Measurements from ENCODE around the gene KCNG2. TPM values are rescaled to one million over a fixed set of nuclear protein-coding genes. Genes with fewer than 3 reads are reported as not detected.
A peak's percentile ranks its signal among the peaks of the same experiment; 100 is the strongest.

KCNG2 gene
- total RNA-seq, 1 donor from 2014 or later = 0.52 TPM

DNA sequence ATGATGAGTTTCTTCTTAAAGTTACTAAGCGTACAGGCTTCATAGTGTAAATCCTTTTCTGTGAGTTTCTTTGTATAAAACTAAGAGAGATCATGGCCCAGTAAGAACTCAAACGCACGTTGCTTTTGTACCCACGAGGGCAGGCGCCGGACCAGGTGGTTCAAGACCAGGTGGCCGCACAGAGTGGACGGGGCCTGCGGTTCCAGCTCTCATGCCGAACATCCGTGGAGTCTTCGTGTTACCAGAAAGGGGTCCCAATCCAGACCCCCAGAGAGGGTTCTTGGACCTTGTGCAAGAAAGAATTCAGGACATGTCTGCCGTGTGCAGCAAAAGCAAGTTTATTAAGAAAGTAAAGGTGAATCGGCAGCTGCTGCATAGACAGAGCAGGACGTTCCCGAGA lies 53.0 kb downstream of the KCNG2 start:
- no peaks in the 10 kb centered on the region for H3K36me3 ChIP-seq (ENCODE audit: control insufficient read depth in 3 of 3, insufficient read depth in 3 of 3, low read length in 3 of 3)
- H3K27me3 ChIP-seq (ENCODE audit: control insufficient read depth in 3 of 3, insufficient read depth in 3 of 3, low read length in 3 of 3) = peaks cover 7 to 26% (median 25%) of the 10 kb centered on the region in 3 donors
- H3K4me1 ChIP-seq (ENCODE audit: control insufficient read depth in 3 of 3, insufficient read depth in 3 of 3, low read length in 3 of 3) = no peaks in the 10 kb centered on the region
- peaks cover 0 to 6% (median 2%) of the 10 kb centered on the region in 3 donors for H3K9me3 ChIP-seq (ENCODE audit: control insufficient read depth in 3 of 3, low read length in 3 of 3)
- no peak overlapping the region for H3K4me3 ChIP-seq (ENCODE audit: low read length in 3 of 3)
- no peak overlapping the region for H3K9ac ChIP-seq (ENCODE audit: low read depth in 1 of 3, low read length in 3 of 3)
- H3K27ac ChIP-seq (ENCODE audit: low read depth, low read length) = no peak overlapping the region

GRCh38 chr18:79851489-79851888 lies 53.8 kb downstream of the KCNG2 start:
- peaks cover 0 to 4% (median 3%) of the 10 kb centered on the region in 3 donors for H3K4me1 ChIP-seq (ENCODE audit: control insufficient read depth in 3 of 3, insufficient read depth in 3 of 3, low read length in 3 of 3)
- H3K36me3 ChIP-seq (ENCODE audit: control insufficient read depth in 3 of 3, insufficient read depth in 3 of 3, low read length in 3 of 3) = no peaks in the 10 kb centered on the region
- H3K27ac ChIP-seq (ENCODE audit: low read depth, low read length) = no peak overlapping the region
- peaks cover 0 to 6% (median 2%) of the 10 kb centered on the region in 3 donors for H3K9me3 ChIP-seq (ENCODE audit: control insufficient read depth in 3 of 3, low read length in 3 of 3)
- H3K4me3 ChIP-seq (ENCODE audit: low read length in 3 of 3) = no peak overlapping the region
- no peak overlapping the region for H3K9ac ChIP-seq (ENCODE audit: low read depth in 1 of 3, low read length in 3 of 3)
- H3K27me3 ChIP-seq (ENCODE audit: control insufficient read depth in 3 of 3, insufficient read depth in 3 of 3, low read length in 3 of 3) = peaks cover 14 to 31% (median 31%) of the 10 kb centered on the region in 3 donors

DNA sequence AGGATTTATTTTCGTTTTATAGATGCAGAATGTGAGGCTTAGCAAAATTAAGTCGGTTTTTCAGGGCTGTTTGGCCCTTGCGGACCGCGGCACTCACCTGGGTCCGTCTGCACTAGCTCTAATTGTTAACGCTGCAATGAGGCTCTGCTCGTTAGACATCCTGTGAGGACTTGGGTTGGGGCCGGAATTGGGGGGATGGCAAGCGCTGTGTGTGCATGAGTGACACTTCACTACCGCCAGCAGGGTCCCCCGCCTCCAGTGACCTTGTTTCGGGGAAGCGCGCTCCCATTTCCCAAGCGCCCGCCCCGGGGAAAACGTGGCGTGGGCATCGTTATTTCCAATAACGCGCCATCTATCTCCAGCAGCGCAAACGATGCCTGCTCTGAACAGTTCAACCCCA lies 54.2 kb downstream of the KCNG2 start:
- H3K9me3 ChIP-seq (ENCODE audit: control insufficient read depth in 3 of 3, low read length in 3 of 3) = peaks cover 0 to 6% (median 2%) of the 10 kb centered on the region in 3 donors

GRCh38 chr18:79852561-79853302 lies 55.0 kb downstream of the KCNG2 start:
- peaks cover 3 to 10% (median 6%) of the 10 kb centered on the region in 3 donors for H3K4me1 ChIP-seq (ENCODE audit: control insufficient read depth in 3 of 3, insufficient read depth in 3 of 3, low read length in 3 of 3)
- peaks cover 0 to 6% (median 2%) of the 10 kb centered on the region in 3 donors for H3K9me3 ChIP-seq (ENCODE audit: control insufficient read depth in 3 of 3, low read length in 3 of 3)
- no peak overlapping the region for H3K27ac ChIP-seq (ENCODE audit: low read depth, low read length)
- no peak overlapping the region for H3K9ac ChIP-seq (ENCODE audit: low read depth in 1 of 3, low read length in 3 of 3)
- peaks cover 15 to 30% (median 28%) of the 10 kb centered on the region in 3 donors for H3K27me3 ChIP-seq (ENCODE audit: control insufficient read depth in 3 of 3, insufficient read depth in 3 of 3, low read length in 3 of 3)
- H3K36me3 ChIP-seq (ENCODE audit: control insufficient read depth in 3 of 3, insufficient read depth in 3 of 3, low read length in 3 of 3) = no peaks in the 10 kb centered on the region
- no peak overlapping the region for H3K4me3 ChIP-seq (ENCODE audit: low read length in 3 of 3)

More for the DNA sequence above, 54.2 kb downstream of the KCNG2 start:
- no peak overlapping the region for H3K9ac ChIP-seq (ENCODE audit: low read depth in 1 of 3, low read length in 3 of 3)
- H3K4me3 ChIP-seq (ENCODE audit: low read length in 3 of 3) = no peak overlapping the region
- H3K4me1 ChIP-seq (ENCODE audit: control insufficient read depth in 3 of 3, insufficient read depth in 3 of 3, low read length in 3 of 3) = peaks cover under 1 to 6% (median 5%) of the 10 kb centered on the region in 3 donors
- peaks cover 15 to 32% (median 32%) of the 10 kb centered on the region in 3 donors for H3K27me3 ChIP-seq (ENCODE audit: control insufficient read depth in 3 of 3, insufficient read depth in 3 of 3, low read length in 3 of 3)
- H3K36me3 ChIP-seq (ENCODE audit: control insufficient read depth in 3 of 3, insufficient read depth in 3 of 3, low read length in 3 of 3) = no peaks in the 10 kb centered on the region
- H3K27ac ChIP-seq (ENCODE audit: low read depth, low read length) = no peak overlapping the region

DNA sequence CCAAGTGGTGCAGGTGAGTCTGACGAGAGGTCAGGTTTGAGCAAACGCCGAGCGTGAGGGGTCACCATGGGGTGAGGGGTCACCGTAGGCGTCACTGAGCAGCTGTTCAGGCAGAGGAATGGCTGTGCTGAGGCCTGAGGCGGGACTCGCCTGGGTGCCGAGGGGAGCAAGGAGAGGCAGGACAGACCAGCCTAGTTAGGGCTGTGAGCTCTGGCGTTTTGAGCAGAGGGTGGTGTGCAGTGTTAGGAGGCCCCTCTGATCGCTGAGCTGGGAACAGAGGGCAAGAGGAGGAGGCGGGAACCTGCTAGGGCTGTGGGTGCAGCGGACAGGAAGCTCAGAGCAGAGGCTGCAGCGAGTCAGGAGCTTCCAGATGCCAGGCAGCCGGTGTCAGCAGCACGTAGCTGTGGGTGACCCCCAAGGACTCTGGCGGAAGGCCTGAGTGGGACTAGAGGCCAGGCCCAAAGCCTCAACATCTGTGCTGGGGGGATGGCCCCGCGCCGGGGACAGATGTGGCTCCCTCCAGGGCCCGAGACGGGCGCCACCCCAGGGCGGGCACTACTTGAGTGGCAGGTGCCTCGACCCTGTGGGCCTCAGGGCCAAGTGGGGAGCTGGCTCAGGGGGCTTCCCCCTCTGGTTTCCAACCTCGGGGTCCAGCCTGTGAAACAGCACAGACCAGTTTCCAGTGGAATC lies 55.7 kb downstream of the KCNG2 start:
- peaks cover 15 to 29% (median 20%) of the 10 kb centered on the region in 3 donors for H3K27me3 ChIP-seq (ENCODE audit: control insufficient read depth in 3 of 3, insufficient read depth in 3 of 3, low read length in 3 of 3)
- no peak overlapping the region for H3K4me3 ChIP-seq (ENCODE audit: low read length in 3 of 3)
- no peaks in the 10 kb centered on the region for H3K36me3 ChIP-seq (ENCODE audit: control insufficient read depth in 3 of 3, insufficient read depth in 3 of 3, low read length in 3 of 3)
- no peak overlapping the region for H3K9ac ChIP-seq (ENCODE audit: low read depth in 1 of 3, low read length in 3 of 3)
- H3K9me3 ChIP-seq (ENCODE audit: control insufficient read depth in 3 of 3, low read length in 3 of 3) = peaks cover 0 to 6% (median 2%) of the 10 kb centered on the region in 3 donors
- H3K27ac ChIP-seq (ENCODE audit: low read depth, low read length) = no peak overlapping the region
- peaks cover 3 to 10% (median 6%) of the 10 kb centered on the region in 3 donors for H3K4me1 ChIP-seq (ENCODE audit: control insufficient read depth in 3 of 3, insufficient read depth in 3 of 3, low read length in 3 of 3)

DNA sequence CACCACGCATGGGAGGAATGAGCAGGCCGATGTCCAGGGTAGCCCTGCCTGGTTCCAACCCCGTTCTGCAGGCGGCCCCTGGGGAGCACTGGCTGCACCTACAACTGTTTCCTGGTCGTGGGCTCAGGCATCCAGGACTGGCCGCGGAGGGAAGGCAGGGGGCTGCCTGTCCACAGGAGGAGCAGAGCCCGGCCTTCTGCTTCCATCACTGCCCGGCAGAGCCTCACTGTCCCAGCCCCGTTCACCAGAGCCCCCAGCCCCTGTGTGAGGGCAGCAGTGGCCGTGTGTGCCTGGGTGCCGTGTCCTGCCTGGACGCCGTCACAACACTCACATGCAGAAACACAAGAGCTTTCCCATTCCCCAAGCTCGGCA lies 56.2 kb downstream of the KCNG2 start:
- no peaks in the 10 kb centered on the region for H3K36me3 ChIP-seq (ENCODE audit: control insufficient read depth in 3 of 3, insufficient read depth in 3 of 3, low read length in 3 of 3)
- H3K9me3 ChIP-seq (ENCODE audit: control insufficient read depth in 3 of 3, low read length in 3 of 3) = peaks cover 0 to 6% (median 2%) of the 10 kb centered on the region in 3 donors
- no peak overlapping the region for H3K27ac ChIP-seq (ENCODE audit: low read depth, low read length)
- peaks cover 15 to 29% (median 17%) of the 10 kb centered on the region in 3 donors for H3K27me3 ChIP-seq (ENCODE audit: control insufficient read depth in 3 of 3, insufficient read depth in 3 of 3, low read length in 3 of 3)
- no peak overlapping the region for H3K9ac ChIP-seq (ENCODE audit: low read depth in 1 of 3, low read length in 3 of 3)
- H3K4me1 ChIP-seq (ENCODE audit: control insufficient read depth in 3 of 3, insufficient read depth in 3 of 3, low read length in 3 of 3) = peaks cover 3 to 10% (median 6%) of the 10 kb centered on the region in 3 donors
- H3K4me3 ChIP-seq (ENCODE audit: low read length in 3 of 3) = no peak overlapping the region

DNA sequence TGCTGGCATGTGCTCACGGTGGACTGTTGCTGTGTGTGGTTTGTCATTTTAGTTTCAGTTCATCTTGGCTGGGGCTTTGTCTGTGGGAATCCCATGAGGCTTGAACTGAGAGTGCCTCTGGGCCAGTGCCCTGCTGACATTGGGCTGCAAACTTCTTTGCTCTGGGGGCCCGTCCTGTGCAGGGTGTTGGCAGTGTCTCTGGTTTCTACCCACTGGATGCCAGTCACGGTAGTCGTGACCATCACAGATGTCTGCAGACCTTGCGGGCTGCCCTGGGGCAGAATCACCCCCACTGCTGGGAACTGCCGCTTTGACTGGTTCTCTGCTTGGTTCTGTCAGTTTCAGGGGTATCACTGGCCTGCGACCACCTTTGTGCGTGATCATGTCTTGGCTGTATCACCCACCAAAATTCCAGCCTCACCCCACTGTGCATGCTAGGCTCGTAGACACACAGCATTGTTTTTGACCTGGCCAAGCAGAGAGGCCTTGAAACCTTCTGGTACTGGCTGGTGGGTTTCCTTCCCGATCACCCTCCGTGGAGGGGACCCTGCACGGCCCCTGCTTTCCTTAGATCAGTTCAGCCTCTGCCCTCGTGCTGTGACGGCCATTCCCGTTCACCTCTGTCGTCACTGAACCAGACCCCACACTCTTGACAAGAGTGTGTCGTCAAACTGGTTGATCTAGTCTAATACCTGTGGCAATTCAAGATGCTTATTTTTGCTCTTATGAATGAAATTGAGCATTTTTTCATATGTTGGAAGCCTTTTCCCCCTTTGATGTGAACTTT lies 57.6 kb downstream of the KCNG2 start:
- Histone ChIP-seq H3K4me1 (ENCODE audit: control insufficient read depth in 3 of 3, insufficient read depth in 3 of 3, low read length in 3 of 3) (peaks cover 3 to 10% (median 6%) of the 10 kb centered on the region in 3 donors), H3K9me3 (ENCODE audit: control insufficient read depth in 3 of 3, low read length in 3 of 3) (peaks cover 0 to 6% (median 0%) of the 10 kb centered on the region in 3 donors), H3K27ac (ENCODE audit: low read depth, low read length) (no peak overlapping the region), H3K36me3 (ENCODE audit: control insufficient read depth in 3 of 3, insufficient read depth in 3 of 3, low read length in 3 of 3) (no peaks in the 10 kb centered on the region), H3K4me3 (ENCODE audit: low read length in 3 of 3) (no peak overlapping the region), H3K9ac (ENCODE audit: low read depth in 1 of 3, low read length in 3 of 3) (no peak overlapping the region), H3K27me3 (ENCODE audit: control insufficient read depth in 3 of 3, insufficient read depth in 3 of 3, low read length in 3 of 3) (peaks cover 17 to 29% (median 17%) of the 10 kb centered on the region in 3 donors)

GRCh38 chr18:79856119-79857007 lies 58.6 kb downstream of the KCNG2 start:
- Histone ChIP-seq H3K27ac (ENCODE audit: low read depth, low read length) (no peak overlapping the region), H3K36me3 (ENCODE audit: control insufficient read depth in 3 of 3, insufficient read depth in 3 of 3, low read length in 3 of 3) (no peaks in the 10 kb centered on the region), H3K27me3 (ENCODE audit: control insufficient read depth in 3 of 3, insufficient read depth in 3 of 3, low read length in 3 of 3) (peaks cover 14 to 29% (median 20%) of the 10 kb centered on the region in 3 donors), H3K4me3 (ENCODE audit: low read length in 3 of 3) (peak overlapping the region in 1 of 3 donors; percentile 30), H3K9me3 (ENCODE audit: control insufficient read depth in 3 of 3, low read length in 3 of 3) (peaks cover 0 to 6% (median 0%) of the 10 kb centered on the region in 3 donors), H3K9ac (ENCODE audit: low read depth in 1 of 3, low read length in 3 of 3) (peak overlapping the region in 1 of 3 donors; percentile 16), H3K4me1 (ENCODE audit: control insufficient read depth in 3 of 3, insufficient read depth in 3 of 3, low read length in 3 of 3) (peaks cover 3 to 10% (median 6%) of the 10 kb centered on the region in 3 donors)

Measured in skeletal muscle tissue (tissue), 4 donors.